Measurements from ENCODE around the gene PARM1. TPM values are rescaled to one million over a fixed set of nuclear protein-coding genes. Genes with fewer than 3 reads are reported as not detected.

Gene PARM1
- total RNA-seq, 6 experiments from 2014 or later, result 0.05 to 0.23 (median 0.16) TPM

- Mint-ChIP-seq H3K27me3 (ENCODE audit: insufficient read depth) (no peaks in the 10 kb centered on the region), H3K9me3 (peaks cover 19% of the 10 kb centered on the region), H3K4me1 (ENCODE audit: low read depth) (no peaks in the 10 kb centered on the region), H3K36me3 (ENCODE audit: low read depth) (no peaks in the 10 kb centered on the region), H3K27ac (no peak overlapping the region), H3K4me3 (no peak overlapping the region)
- no peak for DNase-seq
- no peak for TF ChIP-seq CTCF (IDR thresholded peaks at IDR 0.05)
Observed at GRCh38 chr4:75037252-75037651, 104.3 kb downstream of the PARM1 start.

DNA sequence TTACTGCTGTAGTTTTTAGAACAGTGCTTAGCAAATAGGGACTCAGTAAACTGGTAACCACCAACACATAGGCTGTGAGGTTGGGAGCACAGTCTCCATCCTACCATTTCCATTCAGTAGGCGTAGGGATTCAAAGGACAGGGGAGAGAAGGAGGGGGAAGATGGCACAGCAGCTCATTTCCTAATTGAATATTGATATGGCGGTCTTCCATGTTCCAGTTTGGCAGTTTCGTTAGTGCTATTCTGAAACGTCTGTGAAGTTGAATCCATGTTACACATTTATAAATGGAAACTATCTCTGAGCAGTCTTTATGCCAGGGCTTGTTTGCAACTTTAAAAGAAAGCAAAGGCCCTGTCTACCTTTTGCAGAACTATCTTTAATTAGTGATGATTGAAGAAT is 105.5 kb downstream of the PARM1 start:
- no peak overlapping the region for H3K27ac Mint-ChIP-seq
- H3K27me3 Mint-ChIP-seq (ENCODE audit: insufficient read depth), result no peaks in the 10 kb centered on the region

GRCh38 chr4:75040703-75041102 is 107.8 kb downstream of the PARM1 start:
- TF ChIP-seq CTCF (IDR thresholded peaks at IDR 0.05), result no peak
- H3K9me3 Mint-ChIP-seq, result peaks cover 18% of the 10 kb centered on the region
- no peak overlapping the region for H3K27ac Mint-ChIP-seq
- H3K4me1 Mint-ChIP-seq (ENCODE audit: low read depth), result no peaks in the 10 kb centered on the region
- DNase-seq, result no peak
- no peaks in the 10 kb centered on the region for H3K27me3 Mint-ChIP-seq (ENCODE audit: insufficient read depth)
- H3K4me3 Mint-ChIP-seq, result no peak overlapping the region
- no peaks in the 10 kb centered on the region for H3K36me3 Mint-ChIP-seq (ENCODE audit: low read depth)

More for the DNA sequence above, 105.5 kb downstream of the PARM1 start:
- DNase-seq, result no peak
- Mint-ChIP-seq H3K4me1 (ENCODE audit: low read depth) (no peaks in the 10 kb centered on the region), H3K4me3 (no peak overlapping the region), H3K36me3 (ENCODE audit: low read depth) (no peaks in the 10 kb centered on the region), H3K9me3 (peaks cover 23% of the 10 kb centered on the region)
- no peak for TF ChIP-seq CTCF (IDR thresholded peaks at IDR 0.05)

DNA sequence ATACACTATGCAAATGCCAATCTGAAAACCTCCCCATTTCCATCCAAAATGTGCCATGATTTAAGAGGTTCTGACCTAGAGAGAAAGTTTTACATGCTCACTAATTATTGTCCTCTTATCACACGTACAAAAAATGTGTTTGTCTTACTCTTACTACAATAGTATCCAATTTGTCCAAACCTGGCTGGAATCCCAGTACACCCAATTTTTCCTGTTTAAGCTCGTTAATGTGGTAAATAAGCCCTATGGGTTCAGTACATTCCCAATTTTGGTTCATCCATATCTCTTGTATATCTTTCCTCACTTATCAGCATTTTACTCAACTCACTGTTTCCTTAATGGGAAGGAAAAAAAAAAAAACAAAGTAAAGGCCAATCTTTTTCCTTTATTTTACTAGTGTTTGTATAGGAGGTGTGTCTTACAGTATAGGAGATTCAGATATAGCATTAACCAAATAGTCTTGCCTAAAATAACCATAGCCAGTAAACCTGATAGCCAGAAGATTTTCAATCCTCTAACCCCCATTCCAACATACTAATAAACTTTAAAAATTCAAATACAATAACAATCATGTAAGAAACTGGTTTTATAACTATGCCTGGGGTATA is 109.8 kb downstream of the PARM1 start:
- Mint-ChIP-seq H3K4me3 (no peak overlapping the region), H3K4me1 (ENCODE audit: low read depth) (no peaks in the 10 kb centered on the region), H3K36me3 (ENCODE audit: low read depth) (no peaks in the 10 kb centered on the region), H3K27ac (no peak overlapping the region), H3K9me3 (peaks cover 13% of the 10 kb centered on the region), H3K27me3 (ENCODE audit: insufficient read depth) (0 out of 2 replicates have a peak, but pooled peaks cover 2% of the 10 kb centered on the region)
- DNase-seq, result no peak
- TF ChIP-seq CTCF (IDR thresholded peaks at IDR 0.05), result no peak

DNA sequence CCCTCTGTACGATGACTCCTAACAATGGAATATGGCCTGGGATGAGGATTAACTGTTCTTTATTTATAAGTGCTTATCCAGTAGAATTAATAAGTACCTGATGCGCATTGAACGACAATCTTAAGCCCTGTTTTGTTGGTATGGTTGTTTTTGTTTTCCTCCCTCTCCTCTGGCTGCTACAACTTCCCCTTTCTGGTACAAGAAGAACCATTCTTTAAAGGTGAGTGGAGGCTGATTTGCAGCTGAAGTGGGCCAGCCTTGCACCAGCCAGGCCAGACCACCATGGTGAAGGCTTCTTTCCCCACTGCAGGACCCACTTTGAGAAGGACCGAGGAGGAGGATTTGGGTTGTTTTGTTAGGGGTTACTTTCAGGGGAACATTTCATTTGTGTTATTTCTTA is 113.3 kb downstream of the PARM1 start:
- Mint-ChIP-seq H3K36me3 (ENCODE audit: low read depth) (no peaks in the 10 kb centered on the region), H3K4me3 (no peak overlapping the region)

More for the DNA sequence above, 113.3 kb downstream of the PARM1 start:
- Mint-ChIP-seq H3K27ac (no peak overlapping the region), H3K4me1 (ENCODE audit: low read depth) (no peaks in the 10 kb centered on the region), H3K9me3 (peaks cover 13% of the 10 kb centered on the region), H3K27me3 (ENCODE audit: insufficient read depth) (0 out of 2 replicates have a peak, but pooled peaks cover 2% of the 10 kb centered on the region)
- no peak for DNase-seq
- TF ChIP-seq CTCF (IDR thresholded peaks at IDR 0.05), result no peak
